NCI-H226 (cell line): ENCODE data around the gene TYR.
"Not testable (repeated sequence)": the region's sequence is repeated elsewhere in the genome, so short reads cannot be mapped to it uniquely, and the experiment has no call there.

Experiments used
- DNase-seq: peaks from one replicate; pipeline ENCODE4 v3.0.0-alpha.2; 2015

TYR gene

DNA sequence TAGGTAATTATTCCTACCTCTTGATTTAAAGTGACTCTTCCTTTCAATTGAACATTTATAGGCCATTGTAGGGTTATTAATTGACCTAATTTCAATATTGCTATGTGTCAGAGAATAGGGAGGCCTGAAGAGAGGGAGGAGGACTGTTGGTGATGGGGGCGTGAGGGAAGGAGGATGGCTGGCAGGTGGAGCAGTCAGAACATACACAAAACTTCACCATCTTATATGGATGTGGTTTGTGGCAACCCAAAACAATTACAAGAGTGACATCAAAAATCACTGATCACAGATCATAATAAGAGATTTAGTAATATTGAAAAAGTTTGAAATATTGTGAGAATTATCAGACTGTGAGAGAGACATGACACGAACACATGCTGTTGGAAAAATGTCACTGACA is 95.5 kb downstream of the TYR start:
- DNase-seq, result not testable (repeated sequence)

GRCh38 chr11:89275966-89276365 is 98.3 kb downstream of the TYR start:
- no peak for DNase-seq

- DNase-seq, result no peak
These were observed 101.5 kb downstream of the TYR start for GRCh38 chr11:89279176-89279575.

DNA sequence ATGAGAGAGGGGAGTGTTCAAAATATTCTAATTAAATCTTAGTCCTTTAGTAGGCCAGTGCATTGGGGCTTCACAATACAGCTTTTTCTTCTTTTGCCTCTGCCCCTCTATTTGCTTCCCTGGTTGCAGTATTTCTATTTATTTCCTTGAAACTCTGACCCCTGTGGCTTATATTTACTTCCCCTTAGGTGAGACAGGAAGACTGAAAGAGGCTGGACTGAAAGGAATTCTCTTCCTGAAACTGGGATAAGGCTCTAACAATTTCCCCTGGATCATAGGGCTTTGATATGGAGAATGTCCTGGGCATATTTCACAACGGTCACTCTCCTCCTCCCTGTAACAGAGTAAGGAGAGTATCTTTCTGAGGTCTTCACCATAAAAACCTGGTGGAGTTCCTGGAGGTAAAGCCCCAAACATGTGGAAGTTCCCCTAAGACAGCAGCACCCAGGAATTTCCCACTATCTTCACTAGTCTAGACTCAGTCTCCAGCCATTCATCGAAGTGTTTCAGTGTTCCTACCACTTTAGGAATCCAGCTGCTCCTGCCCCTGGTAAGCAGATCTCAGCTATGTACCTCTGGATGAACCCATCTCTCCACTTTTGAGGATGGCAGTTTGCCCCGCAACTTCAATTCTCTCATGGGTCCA is 103.5 kb downstream of the TYR start:
- DNase-seq, result not testable (repeated sequence)

DNA sequence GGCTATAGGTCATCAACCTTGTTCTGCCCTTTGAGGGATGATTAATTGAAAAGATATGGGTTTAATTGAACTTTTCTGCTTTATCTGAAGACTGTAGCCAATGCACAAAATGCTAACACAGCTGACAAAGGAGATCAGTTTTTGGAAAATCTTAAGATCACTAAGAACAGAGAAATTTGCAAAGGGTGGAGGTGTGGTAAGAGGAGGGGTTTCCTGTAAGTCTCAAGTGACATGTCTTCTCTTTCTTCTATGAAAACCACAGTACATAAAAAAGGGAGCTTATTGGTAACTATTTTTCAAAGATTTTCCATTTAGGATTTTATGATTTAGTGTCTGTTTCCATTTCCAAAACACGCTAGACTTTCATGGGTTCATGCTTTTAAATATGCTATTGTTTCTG is 108.9 kb downstream of the TYR start:
- DNase-seq, result not testable (repeated sequence)

DNA sequence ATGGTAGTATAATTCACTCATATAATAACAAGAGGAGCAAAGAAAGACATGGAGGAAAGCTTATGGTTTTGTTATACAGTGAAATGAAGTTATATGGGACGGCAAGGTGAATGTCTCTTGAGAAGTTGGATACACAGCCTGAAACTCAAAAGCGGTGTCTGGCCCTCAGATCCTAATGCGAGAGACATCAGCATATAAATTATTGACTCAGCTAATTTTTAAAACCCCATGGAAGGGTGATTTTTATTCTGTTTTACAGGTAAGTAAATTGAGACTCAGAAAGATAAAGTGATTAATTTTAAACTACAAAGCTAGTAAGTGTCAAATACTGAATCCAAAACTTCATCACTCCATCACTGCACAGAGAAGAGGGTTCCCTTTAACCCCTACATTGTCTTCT is 110.3 kb downstream of the TYR start:
- DNase-seq, result not testable (repeated sequence)

- no peak for DNase-seq
These were observed 116.4 kb downstream of the TYR start for GRCh38 chr11:89293965-89294679.

DNA sequence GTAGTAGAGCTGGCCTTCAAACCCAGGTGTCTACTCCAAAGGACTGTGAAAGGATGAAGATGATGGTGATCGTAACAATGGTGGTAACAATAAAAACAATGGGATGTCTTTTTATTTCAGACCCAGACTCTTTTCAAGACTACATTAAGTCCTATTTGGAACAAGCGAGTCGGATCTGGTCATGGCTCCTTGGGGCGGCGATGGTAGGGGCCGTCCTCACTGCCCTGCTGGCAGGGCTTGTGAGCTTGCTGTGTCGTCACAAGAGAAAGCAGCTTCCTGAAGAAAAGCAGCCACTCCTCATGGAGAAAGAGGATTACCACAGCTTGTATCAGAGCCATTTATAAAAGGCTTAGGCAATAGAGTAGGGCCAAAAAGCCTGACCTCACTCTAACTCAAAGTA is 117.3 kb downstream of the TYR start:
- DNase-seq, result not testable (repeated sequence)

- DNase-seq, result not testable (repeated sequence)
These were observed 125.4 kb downstream of the TYR start for GRCh38 chr11:89303029-89303428.

DNA sequence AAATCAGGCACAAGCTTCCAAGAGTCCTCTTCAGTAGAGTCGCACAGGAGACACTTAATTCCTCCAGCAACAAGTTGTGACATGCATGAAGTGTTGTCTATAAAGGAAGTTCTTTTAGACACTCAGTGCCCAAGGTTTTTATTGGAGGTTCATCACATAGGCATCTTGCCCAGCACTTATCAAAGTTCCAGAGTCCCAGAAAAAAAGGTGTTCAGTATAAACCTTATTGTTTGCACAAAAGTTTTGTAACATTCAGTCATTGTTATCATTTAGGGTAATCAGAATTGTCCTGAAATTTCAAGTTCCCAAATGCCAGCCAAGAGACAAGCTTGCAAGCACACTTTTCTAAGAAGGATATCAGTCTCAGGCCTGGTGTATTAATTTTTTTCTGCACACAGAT is 130.6 kb downstream of the TYR start:
- DNase-seq, result not testable (repeated sequence)

- DNase-seq, result not testable (repeated sequence)
These were observed 131.8 kb downstream of the TYR start for GRCh38 chr11:89309321-89309985.

DNA sequence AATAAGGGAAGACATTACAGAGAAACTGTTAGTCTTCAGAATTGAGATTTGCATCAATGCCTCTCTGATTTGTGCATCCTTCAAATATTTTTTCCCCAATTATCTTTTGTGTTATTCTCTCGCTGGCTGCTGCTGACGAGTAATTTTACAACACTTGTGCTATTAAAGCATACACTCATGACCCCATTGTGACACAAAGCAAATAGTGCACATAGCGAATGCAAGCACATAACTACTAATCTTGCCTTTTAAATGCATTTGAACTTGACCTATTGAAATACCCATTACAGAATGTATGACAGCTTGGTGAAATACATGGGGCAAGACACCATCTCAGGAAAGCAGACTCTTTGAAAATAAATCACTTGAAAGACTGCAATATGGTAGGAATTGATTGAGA is 132.9 kb downstream of the TYR start:
- not testable (repeated sequence) for DNase-seq

GRCh38 chr11:89321401-89321800 is 143.7 kb downstream of the TYR start:
- DNase-seq, result no peak

GRCh38 chr11:89327885-89328284 is 150.2 kb downstream of the TYR start:
- DNase-seq, result no peak

DNA sequence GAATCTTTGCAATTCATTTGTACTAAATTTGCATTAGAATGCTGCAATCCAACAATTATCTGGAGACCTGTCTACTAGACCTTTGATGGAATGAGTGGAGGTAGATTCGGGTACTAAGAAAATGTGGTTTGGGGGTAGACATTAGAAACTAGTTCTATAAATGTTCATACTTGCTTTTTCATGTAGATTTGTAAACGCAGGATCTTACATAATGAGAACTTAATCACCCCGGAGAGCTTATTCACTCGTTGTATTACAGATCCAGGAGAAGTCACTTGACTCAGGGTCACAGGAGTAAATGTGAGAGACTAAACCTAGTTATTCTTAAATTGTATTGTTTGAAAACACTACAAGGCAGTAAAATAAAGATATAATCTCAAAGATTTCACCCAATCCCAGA is 154.3 kb downstream of the TYR start:
- DNase-seq, result not testable (repeated sequence)

GRCh38 chr11:89333704-89334103 is 156.0 kb downstream of the TYR start:
- not testable (repeated sequence) for DNase-seq

DNA sequence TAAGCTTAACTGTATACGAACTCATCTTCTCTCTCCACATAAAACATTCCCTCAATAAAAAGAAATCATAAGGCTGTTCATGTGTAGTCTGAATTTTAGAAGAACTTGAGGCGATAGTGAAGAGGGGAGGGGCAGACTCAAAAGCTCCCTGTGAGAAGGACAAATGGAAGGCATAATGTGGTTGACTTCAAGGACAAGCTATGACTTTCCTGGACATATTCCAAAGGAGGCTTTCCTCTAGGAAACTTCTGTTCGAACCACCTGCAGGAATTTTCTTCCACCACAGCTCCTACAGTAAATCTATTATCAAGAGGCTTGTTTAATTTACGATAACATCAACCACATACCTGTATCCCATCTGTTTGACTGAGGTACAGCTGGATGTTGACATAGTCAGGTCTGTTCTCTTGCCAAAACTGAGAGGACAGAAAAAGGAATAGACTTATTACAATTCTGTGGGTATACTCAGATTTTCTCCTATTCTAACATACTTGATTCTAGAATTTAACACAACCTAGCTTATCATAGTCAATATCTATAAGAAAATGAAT is 159.5 kb downstream of the TYR start:
- not testable (repeated sequence) for DNase-seq

GRCh38 chr11:89338073-89338472 is 160.4 kb downstream of the TYR start:
- DNase-seq, result not testable (repeated sequence)

- DNase-seq, result not testable (repeated sequence)
These were observed 162.8 kb downstream of the TYR start for GRCh38 chr11:89340450-89340849.

DNA sequence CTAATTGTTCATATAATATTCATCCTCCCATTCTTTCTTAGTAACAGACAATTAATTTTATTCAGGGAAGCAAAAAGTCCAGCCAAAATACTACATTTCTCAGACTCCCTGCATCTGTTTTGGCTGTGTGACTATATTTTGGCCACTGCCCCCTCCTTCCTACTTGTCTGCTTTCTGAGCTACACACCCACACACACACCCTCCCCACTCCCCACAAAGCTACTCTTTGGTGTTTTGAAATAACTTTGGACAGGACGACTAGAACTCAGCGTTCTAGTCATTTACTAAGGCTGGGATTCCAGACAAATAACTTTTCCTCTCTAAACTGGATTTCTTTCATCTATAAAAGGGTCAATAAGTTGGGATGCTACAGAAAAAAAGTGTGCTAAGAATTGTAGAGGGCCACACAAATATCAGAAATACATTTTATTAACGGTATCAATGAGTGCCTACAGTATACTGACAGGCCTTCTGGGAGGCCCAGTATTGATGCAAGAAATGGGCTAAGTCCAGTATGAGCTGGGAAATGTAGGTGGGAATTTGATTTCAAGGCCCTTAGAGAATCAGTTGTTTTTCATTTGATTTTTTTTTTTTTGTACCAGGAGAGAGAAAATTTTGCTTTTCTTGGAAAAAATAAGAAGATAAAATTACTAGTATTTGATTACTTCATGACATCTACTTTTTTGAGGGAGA is 165.4 kb downstream of the TYR start:
- not testable (repeated sequence) for DNase-seq
